ENCODE data around the gene SLN. TPM values are rescaled to one million over a fixed set of nuclear protein-coding genes. Genes with fewer than 3 reads are reported as not detected.
A peak's percentile ranks its signal among the peaks of the same experiment; 100 is the strongest.
"Not testable (repeated sequence)": the region's sequence is repeated elsewhere in the genome, so short reads cannot be mapped to it uniquely, and the experiment has no call there.

SLN gene
- not detected for total RNA-seq

- no peak for ATAC-seq
- no peak for DNase-seq (ENCODE audit: low spot score)
These were observed at the start of gene SLN for GRCh38 chr11:107711861-107712755. SLN (minus strand) TSS chr11:107712056.

GRCh38 chr11:107758719-107759355 lies 47.0 kb upstream of the SLN start:
- ATAC-seq; DNase-seq (ENCODE audit: low spot score): not testable (repeated sequence)

GRCh38 chr11:107757661-107758060 lies 45.8 kb upstream of the SLN start:
- ATAC-seq, result no peak

GRCh38 chr11:107756553-107756952 lies 44.7 kb upstream of the SLN start:
- ATAC-seq, result no peak
- no peak for DNase-seq (ENCODE audit: low spot score)

More at GRCh38 chr11:107757661-107758060, 45.8 kb upstream of the SLN start:
- DNase-seq (ENCODE audit: low spot score), result no peak

GRCh38 chr11:107752949-107753822 lies 41.3 kb upstream of the SLN start:
- DNase-seq (ENCODE audit: low spot score), result no peak
- no peak for ATAC-seq

- no peak for ATAC-seq
These were observed 40.7 kb upstream of the SLN start for GRCh38 chr11:107752508-107752907.

GRCh38 chr11:107751082-107751481 lies 39.2 kb upstream of the SLN start:
- ATAC-seq (no peak), DNase-seq (ENCODE audit: low spot score) (no peak)

More at GRCh38 chr11:107752508-107752907, 40.7 kb upstream of the SLN start:
- no peak for DNase-seq (ENCODE audit: low spot score)

- ATAC-seq, result no peak
- DNase-seq (ENCODE audit: low spot score), result no peak
These were observed 38.5 kb upstream of the SLN start for GRCh38 chr11:107750313-107750712.

GRCh38 chr11:107747622-107748021 lies 35.8 kb upstream of the SLN start:
- ATAC-seq (no peak), DNase-seq (ENCODE audit: low spot score) (no peak)

- ATAC-seq (no peak), DNase-seq (ENCODE audit: low spot score) (no peak)
These were observed 32.9 kb upstream of the SLN start for GRCh38 chr11:107744736-107745135.

GRCh38 chr11:107743191-107743590 lies 31.3 kb upstream of the SLN start:
- DNase-seq (ENCODE audit: low spot score), result no peak
- no peak for ATAC-seq

- ATAC-seq (peak; percentile 65), DNase-seq (ENCODE audit: low spot score) (no peak)
These were observed 29.4 kb upstream of the SLN start for GRCh38 chr11:107741044-107741823.

GRCh38 chr11:107740271-107740670 lies 28.4 kb upstream of the SLN start:
- DNase-seq (ENCODE audit: low spot score), result no peak

GRCh38 chr11:107736546-107736945 lies 24.7 kb upstream of the SLN start:
- ATAC-seq (no peak), DNase-seq (ENCODE audit: low spot score) (no peak)

More at GRCh38 chr11:107740271-107740670, 28.4 kb upstream of the SLN start:
- ATAC-seq, result no peak

GRCh38 chr11:107733518-107733917 lies 21.7 kb upstream of the SLN start:
- no peak for ATAC-seq
- no peak for DNase-seq (ENCODE audit: low spot score)

- ATAC-seq, result no peak
These were observed 20.8 kb upstream of the SLN start for GRCh38 chr11:107732689-107733051.

GRCh38 chr11:107731941-107732688 lies 20.3 kb upstream of the SLN start:
- no peak for ATAC-seq

More at GRCh38 chr11:107732689-107733051, 20.8 kb upstream of the SLN start:
- no peak for DNase-seq (ENCODE audit: low spot score)

GRCh38 chr11:107722662-107723061 lies 10.8 kb upstream of the SLN start:
- no peak for ATAC-seq
- DNase-seq (ENCODE audit: low spot score), result no peak

More at GRCh38 chr11:107731941-107732688, 20.3 kb upstream of the SLN start:
- DNase-seq (ENCODE audit: low spot score), result no peak

- no peak for ATAC-seq
- DNase-seq (ENCODE audit: low spot score), result no peak
These were observed 9.4 kb upstream of the SLN start for GRCh38 chr11:107721207-107721606.
